Natural killer cell (primary cell): Measurements from ENCODE around the gene MYO1E. TPM values are rescaled to one million over a fixed set of nuclear protein-coding genes. Genes with fewer than 3 reads are reported as not detected.
A peak's percentile ranks its signal among the peaks of the same experiment; 100 is the strongest.

Experiments used
- ATAC-seq, 3 donors: fragments of 150-1000 bp in 2 of 3; fragments of 200-7000 bp in 1 of 3; cut with Tn5 transposase; 1 replicate in 1 of 3; 2 replicates in 2 of 3; pipeline ENCODE4 v1.10.0; 2021; ENCODE audit warnings: mild to moderate bottlenecking in 2 of 3, moderate library complexity in 2 of 3
- DNase-seq, 2 donors: peaks; one replicate each; pipeline versions ENCODE4 v3.0.0 to v3.0.0-alpha.2; 2013 to 2021; ENCODE audit warnings: mixed read lengths in 1 of 2
- H3K27ac ChIP-seq: one replicate; pipeline ENCODE4 v1.5.1; 2013; ENCODE audit warnings: mild to moderate bottlenecking, low read length
- H3K27me3 ChIP-seq: one replicate; pipeline ENCODE4 v1.6.1; 2013; ENCODE audit warnings: low read length; ENCODE audit not compliant: control insufficient read depth, insufficient read depth
- H3K36me3 ChIP-seq: one replicate; pipeline ENCODE4 v1.6.1; 2013; ENCODE audit warnings: low read length; ENCODE audit not compliant: control insufficient read depth, insufficient read depth
- H3K4me1 ChIP-seq: one replicate; pipeline ENCODE4 v1.6.1; 2013; ENCODE audit warnings: low read length; ENCODE audit not compliant: control insufficient read depth, insufficient read depth
- H3K4me3 ChIP-seq: one replicate; pipeline ENCODE4 v1.5.1; 2013; ENCODE audit warnings: low read length
- H3K9me3 ChIP-seq: one replicate; pipeline ENCODE4 v1.6.1; 2013; ENCODE audit warnings: low read length; ENCODE audit not compliant: control insufficient read depth, insufficient read depth
- H3K27ac Mint-ChIP-seq, 2 donors: one replicate each; pipeline ENCODE4 v1.8.0; 2022; ENCODE audit warnings: mild to moderate bottlenecking in 2 of 2, mixed read lengths in 2 of 2, moderate library complexity in 1 of 2
- H3K27me3 Mint-ChIP-seq, 2 donors: one replicate each; pipeline ENCODE4 v1.8.0; 2022; ENCODE audit warnings: low read depth in 2 of 2, mixed read lengths in 2 of 2
- H3K36me3 Mint-ChIP-seq: one replicate; pipeline ENCODE4 v1.8.0; 2022; ENCODE audit warnings: mixed read lengths
- H3K4me1 Mint-ChIP-seq, 2 donors: one replicate each; pipeline ENCODE4 v1.8.0; 2022; ENCODE audit warnings: mixed read lengths in 2 of 2
- H3K4me3 Mint-ChIP-seq: one replicate; pipeline ENCODE4 v1.8.0; 2022; ENCODE audit warnings: mild to moderate bottlenecking, moderate library complexity, mixed read lengths
- H3K9me3 Mint-ChIP-seq, 2 donors: one replicate each; pipeline ENCODE4 v1.8.0; 2022; ENCODE audit warnings: mixed read lengths in 2 of 2
- WGBS: methylation state at CpG from one replicate; pipeline ENCODE4 v1.1.7; 2013; ENCODE audit warnings: missing lambda C conversion rate; ENCODE audit not compliant: insufficient coverage; 5-methylcytosine and 5-hydroxymethylcytosine counted together
- intact Hi-C: fragments of 100-400 bp; cut with micrococcal nuclease; formaldehyde crosslinking; loops from one replicate; pipeline ENCODE4 v1.14.2; 2022
- total RNA-seq, 4 donors: library from RNA; stranded (reverse); fragments of 120-200 nt in 1 of 4; gene quantifications; one replicate each; pipeline versions ENCODE4 v1.2.3 to v1.2.4, GENCODE V29; 2013 to 2022
- TF ChIP-seq, protein P1 (sequence below): fragments of 200-600 bp; IDR thresholded peaks from one replicate; pipeline ENCODE4 v1.8.0; 2022; ENCODE audit warnings: antibody characterized with exemption

MYO1E gene
- total RNA-seq, 3 donors from 2014 or later (not counting 1 experiment from before 2014, with no cell fraction given), result 16.1 to 39.4 (median 22.7) TPM

DNA sequence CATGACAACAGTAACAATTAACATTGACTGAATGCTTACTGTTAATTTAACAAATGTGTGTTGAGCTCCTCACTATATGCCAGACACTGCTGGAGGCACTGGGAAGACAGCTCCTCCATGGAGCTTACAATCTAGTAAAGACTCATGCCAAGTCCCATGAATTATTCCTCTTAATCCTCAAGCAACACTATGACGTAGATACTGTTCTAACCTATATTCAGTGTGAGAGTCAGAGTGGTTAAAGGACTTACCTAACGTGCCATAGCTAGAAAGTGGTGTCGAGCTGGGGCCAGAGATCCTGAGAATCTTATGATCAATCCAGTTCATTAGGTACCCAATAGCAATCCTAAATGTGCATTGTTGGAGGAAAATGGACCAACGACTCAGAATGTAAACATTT lies 43.6 kb downstream of the MYO1E start:
- no peaks in the 10 kb centered on the region for H3K9me3 ChIP-seq
- intact Hi-C loops, result no loop called here
- peaks cover 19% of the 10 kb centered on the region for H3K4me1 ChIP-seq
- H3K36me3 ChIP-seq, result no peaks in the 10 kb centered on the region
- no peaks in the 10 kb centered on the region for H3K36me3 Mint-ChIP-seq
- H3K9me3 Mint-ChIP-seq, result no peaks in the 10 kb centered on the region
- DNase-seq, result no peak
- peaks cover 0 to 3% of the 10 kb centered on the region in 2 donors for H3K27me3 Mint-ChIP-seq
- no peak overlapping the region for H3K27ac Mint-ChIP-seq
- TF ChIP-seq, protein P1, sequence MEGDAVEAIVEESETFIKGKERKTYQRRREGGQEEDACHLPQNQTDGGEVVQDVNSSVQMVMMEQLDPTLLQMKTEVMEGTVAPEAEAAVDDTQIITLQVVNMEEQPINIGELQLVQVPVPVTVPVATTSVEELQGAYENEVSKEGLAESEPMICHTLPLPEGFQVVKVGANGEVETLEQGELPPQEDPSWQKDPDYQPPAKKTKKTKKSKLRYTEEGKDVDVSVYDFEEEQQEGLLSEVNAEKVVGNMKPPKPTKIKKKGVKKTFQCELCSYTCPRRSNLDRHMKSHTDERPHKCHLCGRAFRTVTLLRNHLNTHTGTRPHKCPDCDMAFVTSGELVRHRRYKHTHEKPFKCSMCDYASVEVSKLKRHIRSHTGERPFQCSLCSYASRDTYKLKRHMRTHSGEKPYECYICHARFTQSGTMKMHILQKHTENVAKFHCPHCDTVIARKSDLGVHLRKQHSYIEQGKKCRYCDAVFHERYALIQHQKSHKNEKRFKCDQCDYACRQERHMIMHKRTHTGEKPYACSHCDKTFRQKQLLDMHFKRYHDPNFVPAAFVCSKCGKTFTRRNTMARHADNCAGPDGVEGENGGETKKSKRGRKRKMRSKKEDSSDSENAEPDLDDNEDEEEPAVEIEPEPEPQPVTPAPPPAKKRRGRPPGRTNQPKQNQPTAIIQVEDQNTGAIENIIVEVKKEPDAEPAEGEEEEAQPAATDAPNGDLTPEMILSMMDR, result no peak
- H3K4me1 Mint-ChIP-seq, result peaks cover 32 to 36% of the 10 kb centered on the region in 2 donors
- H3K4me3 ChIP-seq, result no peak overlapping the region
- ATAC-seq, result no peak
- H3K27ac ChIP-seq, result no peak overlapping the region
- H3K27me3 ChIP-seq, result no peaks in the 10 kb centered on the region
- 86% methylated on average over 4 of the region's 4 CpGs for WGBS
- H3K4me3 Mint-ChIP-seq, result no peak overlapping the region

DNA sequence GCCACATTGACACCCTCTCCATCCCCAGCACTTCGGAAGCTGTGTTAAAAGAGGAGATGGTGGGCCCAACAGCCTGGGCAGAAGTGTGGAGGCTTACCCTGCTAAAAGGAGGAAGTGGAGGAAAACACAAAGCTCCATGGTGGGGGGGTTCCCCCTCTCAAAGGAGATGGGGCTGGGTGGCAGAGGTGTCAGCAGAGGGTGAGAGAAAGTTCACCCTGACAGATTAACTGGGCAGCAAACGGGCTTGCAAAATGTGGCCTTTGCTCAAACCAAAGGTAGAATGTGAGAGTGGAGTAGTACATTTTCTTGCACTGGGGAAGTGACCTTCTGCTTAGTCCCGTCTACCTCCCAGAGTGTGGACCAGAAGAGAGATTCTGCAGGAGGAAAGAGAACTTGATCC lies 44.7 kb downstream of the MYO1E start:
- Histone ChIP-seq H3K9me3 (no peaks in the 10 kb centered on the region), H3K4me3 (no peak overlapping the region), H3K27me3 (no peaks in the 10 kb centered on the region), H3K36me3 (no peaks in the 10 kb centered on the region), H3K27ac (peak overlapping the region; percentile 36), H3K4me1 (peaks cover 19% of the 10 kb centered on the region)
- TF ChIP-seq, protein P1, result no peak
- Mint-ChIP-seq H3K27ac (peak overlapping the region; percentile 64 to 88), H3K4me3 (peak overlapping the region; percentile 68), H3K9me3 (no peaks in the 10 kb centered on the region), H3K36me3 (no peaks in the 10 kb centered on the region), H3K4me1 (peaks cover 30 to 34% of the 10 kb centered on the region in 2 donors), H3K27me3 (peaks cover 0 to 3% of the 10 kb centered on the region in 2 donors)
- ATAC-seq (peak; percentile 81 to 98 (median 98)), DNase-seq (peak; percentile 19 to 22)
- intact Hi-C loops, result no loop called here
- WGBS, result 11% methylated on average over 3 of the region's 3 CpGs

DNA sequence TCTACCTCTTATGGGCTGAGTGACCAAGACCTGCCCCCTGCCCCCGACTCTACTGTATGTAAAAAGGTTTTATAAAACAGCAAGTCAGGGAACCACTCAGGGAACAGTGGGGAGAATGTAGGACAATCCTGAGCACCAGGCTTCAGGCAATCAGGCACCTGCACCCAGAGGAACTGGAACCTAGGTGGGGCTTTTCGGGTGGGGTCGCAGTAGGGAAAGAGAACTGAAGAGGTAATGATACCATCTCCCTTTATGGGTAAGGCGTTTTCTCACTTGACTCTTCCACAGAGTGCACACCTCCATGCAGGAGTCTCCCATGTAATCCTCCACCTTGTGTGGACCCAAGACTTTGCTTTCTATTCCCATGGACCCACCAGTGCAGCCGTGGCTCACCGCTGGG lies 45.8 kb downstream of the MYO1E start:
- Mint-ChIP-seq H3K36me3 (no peaks in the 10 kb centered on the region), H3K9me3 (no peaks in the 10 kb centered on the region), H3K27me3 (peaks cover 0 to 3% of the 10 kb centered on the region in 2 donors), H3K4me1 (peaks cover 29 to 34% of the 10 kb centered on the region in 2 donors), H3K27ac (no peak overlapping the region), H3K4me3 (no peak overlapping the region)
- 82% methylated on average over 4 of the region's 6 CpGs for WGBS
- H3K27ac ChIP-seq, result no peak overlapping the region
- ATAC-seq (no peak), DNase-seq (no peak)
- no peaks in the 10 kb centered on the region for H3K9me3 ChIP-seq
- H3K27me3 ChIP-seq, result no peaks in the 10 kb centered on the region
- TF ChIP-seq, protein P1, result no peak
- intact Hi-C loops, result no loop called here
- no peak overlapping the region for H3K4me3 ChIP-seq
- no peaks in the 10 kb centered on the region for H3K36me3 ChIP-seq
- H3K4me1 ChIP-seq, result peaks cover 19% of the 10 kb centered on the region
